IMR-90 (cell line): ENCODE data around the gene DENND1B. TPM values are rescaled to one million over a fixed set of nuclear protein-coding genes. Genes with fewer than 3 reads are reported as not detected.

Experiments
- ATAC-seq: fragments of 200-7000 bp; cut with Tn5 transposase; 2 replicates; pipeline ENCODE4 v1.9.1; 2020; ENCODE audit warnings: low read depth, mild to moderate bottlenecking, moderate library complexity
- BruUV-seq: library from RNA; stranded (reverse); fragments of 400-500 nt; replicated peaks from 2 replicates; lab custom pipeline; 2021; lab: Mats Ljungman, UMichigan
- CTCF ChIA-PET: fragments of 300-600 bp; formaldehyde crosslinking; extraction: SDS; loops from one replicate; lab custom pipeline; 2021; ENCODE audit warnings: antibody characterized with exemption; lab: Yijun Ruan, JAX
- POLR2A ChIA-PET: fragments of 300-600 bp; sonication (Branson Sonifier 250); formaldehyde crosslinking; loops from one replicate; lab custom pipeline; 2022; ENCODE audit warnings: antibody characterized with exemption; ENCODE audit not compliant: unreplicated experiment; lab: Charles Lee
- DNase-seq: peaks from one replicate; pipeline ENCODE4 v3.0.0; 2013
- H2AFZ ChIP-seq: replicated peaks from 2 replicates; pipeline ENCODE3; 2013; ENCODE audit warnings: low read length, mild to moderate bottlenecking; ENCODE audit not compliant: poor library complexity
- H2AK5ac ChIP-seq: 2 replicates; pipeline ENCODE4 v1.6.1; 2013; ENCODE audit warnings: low read depth, low read length, inconsistent platforms
- H2AK9ac ChIP-seq: replicated peaks from 2 replicates; pipeline ENCODE3; 2013; ENCODE audit warnings: mild to moderate bottlenecking, low read depth, low read length, moderate library complexity; ENCODE audit not compliant: poor library complexity
- H2BK120ac ChIP-seq: 2 replicates; pipeline ENCODE4 v1.6.1; 2013; ENCODE audit warnings: low read depth, low read length, inconsistent platforms
- H2BK15ac ChIP-seq: 3 replicates; pipeline ENCODE4 v1.6.1; 2013; ENCODE audit warnings: low read depth, low read length, inconsistent platforms
- H2BK20ac ChIP-seq: 2 replicates; pipeline ENCODE4 v1.6.1; 2013; ENCODE audit warnings: low read depth, mild to moderate bottlenecking, inconsistent platforms, low read length, moderate library complexity
- H2BK5ac ChIP-seq: 2 replicates; pipeline ENCODE4 v1.6.1; 2013; ENCODE audit warnings: mild to moderate bottlenecking, low read depth, low read length, inconsistent platforms; ENCODE audit not compliant: poor library complexity, severe bottlenecking
- H3K14ac ChIP-seq: replicated peaks from 2 replicates; pipeline ENCODE4 v1.6.1; 2013; ENCODE audit warnings: low read depth, low read length, inconsistent platforms
- H3K18ac ChIP-seq: 2 replicates; pipeline ENCODE4 v1.6.1; 2013; ENCODE audit warnings: low read depth, low read length, control low read depth
- H3K23ac ChIP-seq: 2 replicates; pipeline ENCODE4 v1.6.1; 2013; ENCODE audit warnings: low read depth, low read length, inconsistent platforms
- H3K27ac ChIP-seq: 2 replicates; pipeline ENCODE4 v1.5.1; 2013; ENCODE audit warnings: mild to moderate bottlenecking, control low read depth, low read length; ENCODE audit not compliant: insufficient read depth
- H3K27me3 ChIP-seq: 2 replicates; pipeline ENCODE4 v1.6.1; 2013; ENCODE audit warnings: low read length; ENCODE audit not compliant: control insufficient read depth, insufficient read depth
- H3K36me3 ChIP-seq: 2 replicates; pipeline ENCODE4 v1.6.1; 2013; ENCODE audit warnings: low read length, mixed read lengths; ENCODE audit not compliant: control insufficient read depth, insufficient read depth
- H3K4ac ChIP-seq: 2 replicates; pipeline ENCODE4 v1.6.1; 2013; ENCODE audit warnings: low read depth, low read length, inconsistent platforms
- H3K4me1 ChIP-seq: 2 replicates; pipeline ENCODE4 v1.6.1; 2013; ENCODE audit warnings: low read length, mixed read lengths; ENCODE audit not compliant: control insufficient read depth, insufficient read depth
- H3K4me2 ChIP-seq: 2 replicates; pipeline ENCODE4 v1.6.1; 2013; ENCODE audit warnings: low read depth, mild to moderate bottlenecking, control low read depth, low read length, moderate library complexity
- H3K4me3 ChIP-seq: 2 replicates; pipeline ENCODE4 v1.5.1; 2013; ENCODE audit warnings: low read depth, mild to moderate bottlenecking, control low read depth, low read length, moderate library complexity; ENCODE audit not compliant: insufficient read depth
- H3K56ac ChIP-seq: 2 replicates; pipeline ENCODE4 v1.6.1; 2013; ENCODE audit warnings: low read length, inconsistent platforms; ENCODE audit not compliant: insufficient read depth; ENCODE audit errors: extremely low read depth
- H3K79me1 ChIP-seq, 2 experiments: 2 replicates each; pipeline ENCODE4 v1.6.1; 2013; ENCODE audit warnings: low read length in 2 of 2, inconsistent platforms in 1 of 2, low read depth in 1 of 2
- H3K9ac ChIP-seq: 2 replicates; pipeline ENCODE4 v1.6.1; 2013; ENCODE audit warnings: low read depth, low read length, control low read depth
- H3K9me1 ChIP-seq: 2 replicates; pipeline ENCODE4 v1.6.1; 2013; ENCODE audit warnings: low read length, inconsistent platforms; ENCODE audit not compliant: insufficient read depth
- H3K9me3 ChIP-seq: 2 replicates; pipeline ENCODE4 v1.6.1; 2013; ENCODE audit warnings: low read length; ENCODE audit not compliant: control insufficient read depth, insufficient read depth
- H4K20me1 ChIP-seq: 2 replicates; pipeline ENCODE4 v1.6.1; 2013; ENCODE audit warnings: low read length, inconsistent platforms; ENCODE audit not compliant: insufficient read depth
- H4K5ac ChIP-seq: 2 replicates; pipeline ENCODE4 v1.6.1; 2013; ENCODE audit warnings: mild to moderate bottlenecking, low read depth, low read length, control low read depth
- H4K8ac ChIP-seq, 2 experiments: 2 replicates each; pipeline ENCODE4 v1.6.1; 2013; ENCODE audit warnings: low read depth in 2 of 2, low read length in 2 of 2, control low read depth in 1 of 2, inconsistent platforms in 1 of 2
- H4K91ac ChIP-seq: 2 replicates; pipeline ENCODE4 v1.6.1; 2013; ENCODE audit warnings: low read depth, low read length, inconsistent platforms; ENCODE audit not compliant: insufficient read depth
- FOS ChIP-seq: fragments of 150-350 bp; IDR thresholded peaks from 2 replicates; pipeline ENCODE4 v1.6.1; 2016; ENCODE audit warnings: low read depth, low read length
- MAZ ChIP-seq: IDR thresholded peaks from 2 replicates; pipeline ENCODE4 v1.6.1; 2012; ENCODE audit warnings: low read depth, mild to moderate bottlenecking, low read length, improper control_type of control experiment, moderate library complexity, borderline replicate concordance
- MXI1 ChIP-seq: IDR thresholded peaks from 2 replicates; pipeline ENCODE4 v1.6.1; 2012; ENCODE audit warnings: low read depth, mild to moderate bottlenecking, low read length, moderate library complexity, borderline replicate concordance
- RFX5 ChIP-seq: IDR thresholded peaks from 2 replicates; pipeline ENCODE4 v1.8.0; 2012; ENCODE audit warnings: low read depth, mild to moderate bottlenecking, low read length, moderate library complexity
- USF2 ChIP-seq: fragments of 150-350 bp; IDR thresholded peaks from 2 replicates; pipeline ENCODE4 v1.6.1; 2017; ENCODE audit warnings: mild to moderate bottlenecking, antibody characterized with exemption, low read length, low read depth
- WGBS, 2 experiments: methylation state at CpG; one replicate each; pipeline versions ENCODE4 v1.1.5 to v1.1.7; 2013; ENCODE audit warnings: missing lambda C conversion rate in 2 of 2; ENCODE audit not compliant: insufficient read length in 1 of 2; ENCODE audit errors: extremely low coverage in 2 of 2; 5-methylcytosine and 5-hydroxymethylcytosine counted together
- dilution Hi-C: fragments of 300-500 bp; cut with HindIII; formaldehyde crosslinking; loops from one replicate; pipeline ENCODE4 v1.14.3; 2018; ENCODE audit warnings: low sequenced_read_pairs; ENCODE audit not compliant: unreplicated experiment
- in situ Hi-C: fragments of 300-500 bp; cut with MboI; formaldehyde crosslinking; loops from 3 replicates; pipeline ENCODE4 v1.14.3; 2019; ENCODE audit warnings: low sequenced_read_pairs, inconsistent platforms, mixed read lengths
- intact Hi-C: fragments of 100-400 bp; cut with micrococcal nuclease; formaldehyde crosslinking; loops from 2 replicates; pipeline ENCODE4 v1.10.0; 2022
- polyA plus RNA-seq, 3 experiments: library from polyadenylated mRNA; depleted of rRNA; stranded (reverse); fragments of >200 nt; gene quantifications; 2 replicates each; pipeline ENCODE4 v1.2.3, GENCODE V29; 2012; ENCODE audit warnings: low replicate concordance in 1 of 3
- total RNA-seq: library from RNA; depleted of rRNA; stranded (reverse); fragments of >200 nt; gene quantifications from 2 replicates; pipeline ENCODE4 v1.2.3, GENCODE V29; 2012

DENND1B gene
- total and polyA plus RNA-seq, 2 of the 4 experiments (the other 2 are of a cell fraction): 4.0 to 24.2 TPM

GRCh38 chr1:197787056-197787455 lies 11.8 kb upstream of the DENND1B start:
- no peak overlapping the region for H3K4me3 ChIP-seq
- no peak for TF ChIP-seq MAZ
- no peak for TF ChIP-seq USF2
- TF ChIP-seq RFX5: no peak
- peak; percentile 37; the same call in 1 of the 2 replicates for TF ChIP-seq FOS
- TF ChIP-seq MXI1: 0 out of 2 replicates have a peak, but pooled peaks have one; percentile 28
- H3K9me1 ChIP-seq: peaks cover 25% of the 10 kb centered on the region
- peak overlapping the region; percentile 15; the same call in 1 of the 2 replicates for H3K27ac ChIP-seq
- H3K9ac ChIP-seq: no peak overlapping the region; the same call in 1 of the 2 replicates
- H3K18ac ChIP-seq: peak overlapping the region; percentile 91; the same call in 1 of the 2 replicates
- peak overlapping the region; percentile 77 for H2BK5ac ChIP-seq
- DNase-seq: peak; percentile 81
- no peaks in the 10 kb centered on the region for H4K20me1 ChIP-seq
- peak overlapping the region; percentile 75 for H3K4ac ChIP-seq
- H3K9me3 ChIP-seq: no peaks in the 10 kb centered on the region
- H4K5ac ChIP-seq: peak overlapping the region; percentile 57; the same call in 1 of the 2 replicates
- 0 out of 4 replicates have a peak, but pooled peaks cover 0 to 13% of the 10 kb centered on the region in 2 experiments for H3K79me1 ChIP-seq
- no peak overlapping the region for H3K4me2 ChIP-seq
- H3K27me3 ChIP-seq: no peaks in the 10 kb centered on the region
- peak overlapping the region; percentile 79; the same call in 2 of the 3 replicates for H2BK15ac ChIP-seq
- ChIA-PET CTCF (no interaction called here), POLR2A (interaction anchor here (0.6 kb wide), 1 partner anchor 28 kb away, joined by 4 read pairs; no protein-coding TSS in a partner anchor)
- peak overlapping the region; percentile 25; the same call in 1 of the 2 replicates for H2AK5ac ChIP-seq
- H2BK120ac ChIP-seq: peak overlapping the region; percentile 100
- peaks cover 27% of the 10 kb centered on the region for H3K4me1 ChIP-seq
- peak; percentile 63 for ATAC-seq
- peak overlapping the region; percentile 99 for H2BK20ac ChIP-seq
- H3K23ac ChIP-seq: peak overlapping the region; percentile 80
- dilution Hi-C loops: no loop called here
- no peaks in the 10 kb centered on the region for H3K36me3 ChIP-seq
- no CpG with 5 or more reads among the region's 3 CpGs for WGBS, 2 experiments
- in situ Hi-C loops: no loop called here
- no peak overlapping the region for H2AK9ac ChIP-seq
- no TSS peak for BruUV-seq
- H4K91ac ChIP-seq: peak overlapping the region; percentile 58; the same call in 1 of the 2 replicates
- H2AFZ ChIP-seq: no peak overlapping the region
- H3K14ac ChIP-seq: peak overlapping the region; percentile 47
- H4K8ac ChIP-seq: peak overlapping the region; percentile 47 to 75; a peak in 3 of 4 replicates
- H3K56ac ChIP-seq: peak overlapping the region; percentile 57; the same call in 1 of the 2 replicates
- intact Hi-C loops: no loop called here
